ES-I3 (cell line): ENCODE measurements around the gene DUOX2.
"Not testable (repeated sequence)": the region's sequence is repeated elsewhere in the genome, so short reads cannot be mapped to it uniquely, and the experiment has no call there.

Experiments used
- H3K36me3 ChIP-seq: 2 replicates; pipeline ENCODE4 v1.6.1; 2013; ENCODE audit warnings: mild to moderate bottlenecking, low read length, control low read depth, moderate library complexity; ENCODE audit not compliant: insufficient read depth
- H3K4me1 ChIP-seq: 2 replicates; pipeline ENCODE4 v1.6.1; 2013; ENCODE audit warnings: mild to moderate bottlenecking, control low read depth, low read length; ENCODE audit not compliant: insufficient read depth
- H3K9ac ChIP-seq: 2 replicates; pipeline ENCODE4 v1.6.1; 2013; ENCODE audit warnings: low read depth, mild to moderate bottlenecking, low read length, moderate library complexity
- H3K9me3 ChIP-seq: 2 replicates; pipeline ENCODE4 v1.6.1; 2013; ENCODE audit warnings: mild to moderate bottlenecking, low read length, moderate library complexity; ENCODE audit not compliant: control insufficient read depth, insufficient read depth

DUOX2 gene

DNA sequence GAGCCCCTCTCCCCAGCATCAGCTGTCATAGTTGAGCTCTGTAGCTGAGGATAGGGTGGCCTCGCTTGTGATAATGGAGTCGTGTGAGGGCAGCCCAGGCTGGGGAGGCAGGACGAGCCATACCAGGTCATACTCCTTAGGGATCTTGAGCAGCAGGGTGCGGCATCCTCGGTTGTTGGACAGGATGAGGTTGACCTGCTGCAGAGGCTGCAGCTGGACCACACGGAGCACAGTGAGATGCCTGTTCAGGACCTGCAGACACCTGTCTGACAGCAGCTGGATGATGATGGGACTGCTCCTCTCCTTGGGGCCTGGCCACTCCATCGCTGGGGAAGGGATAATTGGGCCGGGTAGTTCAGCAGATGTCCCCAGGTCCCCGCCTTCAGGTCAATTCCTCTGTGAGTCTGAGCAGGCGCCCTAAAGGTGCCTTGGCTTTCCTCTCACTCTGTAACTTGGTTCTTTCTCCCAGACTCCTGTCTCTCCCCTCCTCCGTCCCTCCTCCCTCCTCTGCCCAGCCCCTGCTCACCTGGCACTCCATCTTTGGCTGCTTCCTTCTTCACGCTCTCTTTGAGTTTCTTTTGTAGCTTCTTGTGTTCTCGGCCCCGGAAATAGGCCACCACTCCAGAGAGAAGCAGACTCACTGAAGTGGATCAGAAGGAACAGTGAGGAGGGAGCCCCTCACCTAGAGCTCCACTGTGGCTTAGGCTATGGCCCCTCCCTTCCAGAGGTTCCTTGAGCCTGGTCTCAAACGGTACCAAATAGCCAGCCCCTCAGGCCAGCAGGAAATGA lies 7.8 kb downstream of the DUOX2 start:
- H3K36me3 ChIP-seq = no peaks in the 10 kb centered on the region
- no peak overlapping the region for H3K9ac ChIP-seq
- H3K4me1 ChIP-seq = peaks cover 5% of the 10 kb centered on the region; the same call in 1 of the 2 replicates
- no peaks in the 10 kb centered on the region for H3K9me3 ChIP-seq

DNA sequence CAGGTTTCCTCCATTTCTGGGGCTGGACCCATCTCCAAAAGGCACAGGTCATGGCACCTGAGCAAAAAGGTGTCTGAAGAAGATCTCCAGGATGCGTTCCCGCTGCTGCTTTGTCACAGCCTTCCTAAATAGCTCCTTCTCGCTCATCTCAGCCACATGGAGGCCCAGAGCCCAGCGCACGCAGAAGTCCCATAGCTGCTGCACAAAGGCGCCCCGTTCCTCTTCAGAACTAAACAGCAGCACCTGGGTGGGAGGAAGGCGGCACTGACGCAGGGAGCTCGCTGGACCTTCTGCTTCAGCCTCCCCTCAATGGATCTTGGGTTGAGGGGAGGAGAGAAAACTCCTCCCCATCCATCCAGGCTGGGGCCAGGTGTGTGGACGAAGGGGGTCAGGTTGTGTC lies 8.4 kb downstream of the DUOX2 start:
- no peak overlapping the region for H3K9ac ChIP-seq
- no peaks in the 10 kb centered on the region for H3K9me3 ChIP-seq
- H3K36me3 ChIP-seq = no peaks in the 10 kb centered on the region
- H3K4me1 ChIP-seq = peaks cover 6% of the 10 kb centered on the region; the same call in 1 of the 2 replicates

DNA sequence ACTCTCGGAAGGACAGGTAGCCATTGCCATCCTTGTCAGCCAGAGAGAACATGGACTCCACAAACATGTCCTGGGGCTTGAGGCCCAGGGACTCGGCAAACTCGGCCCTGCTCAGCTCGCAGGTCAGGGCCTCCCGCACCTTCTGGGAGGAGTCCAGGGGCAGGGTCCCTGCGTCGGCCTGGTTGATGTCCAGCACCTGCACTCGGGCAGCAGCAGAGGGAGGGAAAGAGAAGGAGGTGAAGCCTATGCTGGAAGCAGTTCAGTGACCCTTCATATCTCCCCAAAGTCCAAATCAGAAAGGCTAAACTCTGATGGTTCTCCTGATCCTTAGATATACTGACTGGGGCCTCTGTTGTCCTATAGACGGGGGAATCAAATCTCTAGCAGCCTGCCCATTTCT lies 9.8 kb downstream of the DUOX2 start:
- not testable (repeated sequence) for H3K36me3 ChIP-seq, H3K9me3 ChIP-seq, H3K9ac ChIP-seq, H3K4me1 ChIP-seq

GRCh38 chr15:45102226-45102625 lies 11.7 kb downstream of the DUOX2 start:
- Histone ChIP-seq H3K36me3 (no peaks in the 10 kb centered on the region), H3K9me3 (no peaks in the 10 kb centered on the region), H3K9ac (no peak overlapping the region), H3K4me1 (peaks cover 6% of the 10 kb centered on the region; the same call in 1 of the 2 replicates)

GRCh38 chr15:45101749-45102148 lies 12.2 kb downstream of the DUOX2 start:
- peaks cover 6% of the 10 kb centered on the region; the same call in 1 of the 2 replicates for H3K4me1 ChIP-seq
- H3K9me3 ChIP-seq = no peaks in the 10 kb centered on the region
- H3K9ac ChIP-seq = no peak overlapping the region

GRCh38 chr15:45100884-45101625 lies 12.9 kb downstream of the DUOX2 start:
- Histone ChIP-seq H3K9me3 (no peaks in the 10 kb centered on the region), H3K9ac (no peak overlapping the region)

More at GRCh38 chr15:45101749-45102148, 12.2 kb downstream of the DUOX2 start:
- H3K36me3 ChIP-seq = no peaks in the 10 kb centered on the region

DNA sequence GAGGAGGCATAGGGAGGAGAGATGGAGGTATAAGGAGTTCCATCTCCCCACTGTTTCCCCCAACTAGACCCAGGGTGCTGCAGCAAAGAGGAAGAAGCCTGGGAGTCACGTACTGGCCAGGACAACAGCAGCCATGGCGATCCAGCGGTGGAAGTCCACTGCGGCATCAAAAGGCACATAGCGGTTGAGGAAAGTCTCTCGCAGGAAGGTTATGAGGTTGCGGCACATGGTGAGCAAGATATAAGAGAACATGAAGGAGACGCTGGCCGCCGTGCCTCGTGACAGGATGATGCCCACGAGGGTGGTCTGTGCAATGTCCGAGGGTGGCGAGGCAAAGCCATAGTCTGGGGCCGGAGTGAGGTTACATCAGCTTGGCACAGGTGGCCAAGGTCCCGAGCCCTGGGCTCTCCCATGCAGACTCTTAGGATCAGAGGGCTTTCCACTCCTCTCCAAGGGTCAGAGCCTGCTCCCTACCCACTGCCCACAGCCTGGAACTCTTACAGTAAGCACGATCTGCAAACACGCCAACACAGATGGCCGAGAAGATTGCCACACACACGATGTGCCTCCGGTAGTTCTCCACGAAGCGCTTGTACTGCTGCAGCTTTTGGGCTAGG lies 14.3 kb downstream of the DUOX2 start:
- H3K9ac ChIP-seq = no peak overlapping the region
- H3K9me3 ChIP-seq = no peaks in the 10 kb centered on the region
- H3K36me3 ChIP-seq = no peaks in the 10 kb centered on the region
- H3K4me1 ChIP-seq = peaks cover 6% of the 10 kb centered on the region; the same call in 1 of the 2 replicates

More at GRCh38 chr15:45100884-45101625, 12.9 kb downstream of the DUOX2 start:
- no peaks in the 10 kb centered on the region for H3K36me3 ChIP-seq
- H3K4me1 ChIP-seq = peaks cover 6% of the 10 kb centered on the region; the same call in 1 of the 2 replicates

- no peaks in the 10 kb centered on the region for H3K36me3 ChIP-seq
- H3K4me1 ChIP-seq = peaks cover 11% of the 10 kb centered on the region; the same call in 1 of the 2 replicates
- H3K9ac ChIP-seq = no peak overlapping the region
- H3K9me3 ChIP-seq = no peaks in the 10 kb centered on the region
These were observed 16.5 kb downstream of the DUOX2 start for GRCh38 chr15:45097466-45097865.

- H3K4me1 ChIP-seq = 0 out of 2 replicates have a peak, but pooled peaks cover 5% of the 10 kb centered on the region
- no peak overlapping the region for H3K9ac ChIP-seq
- no peaks in the 10 kb centered on the region for H3K36me3 ChIP-seq
- no peaks in the 10 kb centered on the region for H3K9me3 ChIP-seq
These were observed 18.3 kb downstream of the DUOX2 start for GRCh38 chr15:45095661-45096060.

DNA sequence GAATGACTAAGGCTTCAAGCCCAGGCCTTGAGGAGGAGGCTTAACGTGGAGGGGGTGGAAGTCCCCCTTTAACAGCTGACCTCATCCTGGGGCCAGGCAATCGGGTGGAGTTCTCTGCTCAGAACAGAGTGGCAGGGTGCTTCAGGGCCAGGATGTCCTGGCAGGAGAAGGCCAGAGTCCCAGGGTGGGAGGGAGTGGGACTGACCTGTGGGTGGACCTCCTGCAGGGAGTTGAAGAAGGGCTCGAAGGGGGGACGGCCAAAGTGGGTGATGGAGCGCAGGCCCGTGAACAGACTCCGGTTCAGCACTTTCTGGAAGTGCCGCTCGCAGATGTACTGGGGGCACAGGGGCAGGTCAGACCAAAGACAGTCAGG lies 19.6 kb downstream of the DUOX2 start:
- H3K9ac ChIP-seq = no peak overlapping the region
- 0 out of 2 replicates have a peak, but pooled peaks cover 5% of the 10 kb centered on the region for H3K4me1 ChIP-seq
- H3K36me3 ChIP-seq = no peaks in the 10 kb centered on the region
- no peaks in the 10 kb centered on the region for H3K9me3 ChIP-seq

DNA sequence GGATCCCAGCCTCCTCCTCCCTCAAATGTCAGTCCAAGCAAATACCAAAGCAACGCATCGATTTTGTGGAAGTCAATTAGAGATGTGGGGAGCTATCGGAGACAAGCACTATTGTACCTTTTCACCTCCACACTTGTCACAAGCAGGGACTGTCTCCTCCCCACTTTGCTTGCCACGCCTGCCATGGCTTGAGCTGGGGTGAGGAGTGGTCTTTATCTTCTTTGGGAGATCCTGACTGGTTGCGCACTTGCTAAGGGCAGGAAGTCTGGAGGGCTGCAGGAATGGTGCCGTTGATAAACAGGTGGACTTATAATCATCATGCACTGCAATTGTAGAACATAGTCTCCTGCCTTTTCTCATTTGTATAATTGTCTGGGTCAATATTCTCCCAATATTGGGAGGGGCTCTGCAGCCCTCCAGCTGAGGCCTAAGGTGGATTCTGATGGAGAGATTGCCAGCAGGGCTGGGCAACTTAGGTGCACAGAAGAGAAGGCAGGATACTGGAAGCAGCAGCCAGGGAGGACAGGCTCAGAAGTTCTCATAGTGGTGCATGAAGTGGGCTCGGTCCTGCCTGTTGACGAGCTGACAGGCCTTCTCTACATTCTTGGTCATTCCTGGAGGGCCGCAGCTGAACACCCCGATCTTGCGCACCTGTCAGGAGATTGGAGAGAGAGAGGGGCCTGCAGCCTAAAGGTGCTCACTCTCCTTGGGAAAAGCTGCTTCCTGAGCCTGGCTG lies 20.2 kb downstream of the DUOX2 start:
- 0 out of 2 replicates have a peak, but pooled peaks cover 5% of the 10 kb centered on the region for H3K4me1 ChIP-seq
- no peaks in the 10 kb centered on the region for H3K36me3 ChIP-seq
- H3K9me3 ChIP-seq = no peaks in the 10 kb centered on the region
- H3K9ac ChIP-seq = no peak overlapping the region

- no peak overlapping the region for H3K9ac ChIP-seq
- no peaks in the 10 kb centered on the region for H3K36me3 ChIP-seq
- no peaks in the 10 kb centered on the region for H3K9me3 ChIP-seq
- 0 out of 2 replicates have a peak, but pooled peaks cover 5% of the 10 kb centered on the region for H3K4me1 ChIP-seq
These were observed 21.0 kb downstream of the DUOX2 start for GRCh38 chr15:45093013-45093412.

- Histone ChIP-seq H3K9ac (no peak overlapping the region), H3K4me1 (0 out of 2 replicates have a peak, but pooled peaks cover 5% of the 10 kb centered on the region), H3K36me3 (no peaks in the 10 kb centered on the region), H3K9me3 (no peaks in the 10 kb centered on the region)
These were observed 22.4 kb downstream of the DUOX2 start for GRCh38 chr15:45091576-45091975.

DNA sequence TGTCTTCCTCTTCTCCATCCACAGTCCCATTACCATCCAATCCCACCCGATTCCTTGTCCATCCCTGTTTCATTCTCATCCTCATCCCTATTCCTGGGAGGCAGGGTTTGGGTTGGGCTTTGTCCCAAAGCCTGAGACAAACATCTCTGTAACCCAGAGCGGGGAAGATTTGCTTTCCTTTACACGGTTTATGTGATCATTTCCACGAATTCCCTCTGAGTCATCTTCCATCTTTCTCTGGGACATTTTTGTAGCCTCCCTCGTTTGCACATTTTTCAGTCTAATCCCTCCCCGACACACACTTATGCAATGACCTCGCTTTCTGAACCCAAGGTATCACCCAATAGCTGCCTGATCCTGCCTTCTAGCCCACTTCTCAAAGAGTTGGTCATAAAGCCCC lies 22.8 kb downstream of the DUOX2 start:
- Histone ChIP-seq H3K9ac (no peak overlapping the region), H3K36me3 (no peaks in the 10 kb centered on the region), H3K4me1 (0 out of 2 replicates have a peak, but pooled peaks cover 5% of the 10 kb centered on the region), H3K9me3 (no peaks in the 10 kb centered on the region)
